NCI-H748 treated with DMSO at 0.1 percent for 48 hours (cell line): ENCODE data around the gene APCDD1L.
"Not testable (repeated sequence)": the region's sequence is repeated elsewhere in the genome, so short reads cannot be mapped to it uniquely, and the experiment has no call there.

ENCODE experiments used
- DNase-seq: peaks from one replicate; lab custom pipeline; 2025; lab: John Stamatoyannopoulos, UW

Gene APCDD1L

DNA sequence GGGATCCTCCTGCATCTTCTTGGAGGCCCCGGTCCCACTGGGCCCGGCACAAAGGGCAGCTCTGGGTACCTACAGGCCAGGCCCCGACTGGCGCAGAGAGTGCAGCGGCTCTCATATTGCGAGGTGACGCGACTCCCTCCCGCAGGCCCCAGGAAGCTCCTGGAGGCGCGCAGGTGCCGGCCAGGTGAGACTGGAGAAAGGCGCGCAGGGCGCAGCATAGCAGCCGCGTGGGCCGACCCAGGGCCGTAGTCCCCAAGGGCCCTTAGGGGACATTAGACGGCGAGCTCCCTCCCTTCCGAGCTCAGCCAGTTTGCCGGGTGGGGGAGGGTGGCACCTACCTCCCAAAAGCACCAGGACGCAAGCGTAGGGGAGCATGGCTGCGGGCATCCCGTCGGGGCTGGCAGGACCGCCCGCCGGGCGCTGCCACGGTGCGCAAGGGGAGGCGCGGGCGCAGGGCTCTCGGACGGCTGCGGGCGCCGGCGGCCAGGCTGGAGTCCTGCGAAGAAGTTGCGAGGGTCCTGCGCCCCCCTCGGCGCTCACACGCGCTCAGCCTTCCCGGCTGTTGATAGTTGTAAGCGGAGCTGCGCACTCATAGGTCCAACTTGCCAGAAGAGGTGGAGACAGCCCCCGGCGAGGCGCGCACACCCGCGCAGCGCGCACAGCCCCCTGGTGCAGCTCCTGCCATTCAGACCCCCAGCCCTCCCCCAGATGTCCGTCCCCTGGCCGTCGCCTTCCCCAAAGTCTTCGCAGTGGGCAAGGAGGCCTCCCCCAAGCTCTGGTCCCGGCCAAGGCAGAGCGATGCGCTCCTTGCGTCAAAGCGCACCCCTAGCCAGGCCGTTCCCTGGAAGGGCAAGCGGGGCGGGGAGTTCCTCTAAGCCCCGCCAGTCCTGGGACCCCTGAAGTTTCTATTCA, 622 bp downstream of the APCDD1L start:
- no peak for DNase-seq

DNA sequence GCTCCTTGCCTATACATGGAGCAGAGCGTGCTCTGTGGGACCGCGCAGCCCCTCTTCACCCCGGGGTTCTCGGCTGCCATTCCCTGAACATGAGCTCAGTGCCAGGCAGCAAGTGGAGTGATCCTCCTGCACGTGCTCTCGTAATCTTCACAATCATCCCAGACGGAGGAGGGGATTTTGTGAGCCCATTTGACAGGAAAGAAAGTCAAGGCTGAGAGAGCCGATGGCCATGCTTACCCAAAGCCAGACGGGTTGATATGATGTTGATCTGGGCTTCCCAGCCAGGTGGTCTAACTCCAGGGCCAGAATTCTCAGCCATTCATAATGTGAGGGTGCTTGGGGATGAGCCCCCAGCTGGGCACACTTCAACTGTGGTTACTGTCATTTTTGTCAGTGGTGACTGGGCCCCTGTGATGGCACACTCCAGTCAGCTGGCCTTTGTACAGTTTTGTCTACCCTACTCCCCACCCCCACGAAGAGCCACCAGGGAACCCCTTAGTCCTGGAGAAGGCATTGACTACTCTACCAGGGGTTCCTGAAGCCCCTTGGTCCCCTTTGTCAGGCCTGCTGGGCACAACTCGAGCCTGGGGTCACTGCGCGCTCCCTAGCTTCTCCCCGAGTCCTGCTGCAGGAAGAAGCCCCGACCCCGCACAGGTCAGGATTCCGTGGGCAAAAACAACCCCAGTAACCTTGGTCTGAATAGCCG, 1.5 kb downstream of the APCDD1L start:
- no peak for DNase-seq

DNA sequence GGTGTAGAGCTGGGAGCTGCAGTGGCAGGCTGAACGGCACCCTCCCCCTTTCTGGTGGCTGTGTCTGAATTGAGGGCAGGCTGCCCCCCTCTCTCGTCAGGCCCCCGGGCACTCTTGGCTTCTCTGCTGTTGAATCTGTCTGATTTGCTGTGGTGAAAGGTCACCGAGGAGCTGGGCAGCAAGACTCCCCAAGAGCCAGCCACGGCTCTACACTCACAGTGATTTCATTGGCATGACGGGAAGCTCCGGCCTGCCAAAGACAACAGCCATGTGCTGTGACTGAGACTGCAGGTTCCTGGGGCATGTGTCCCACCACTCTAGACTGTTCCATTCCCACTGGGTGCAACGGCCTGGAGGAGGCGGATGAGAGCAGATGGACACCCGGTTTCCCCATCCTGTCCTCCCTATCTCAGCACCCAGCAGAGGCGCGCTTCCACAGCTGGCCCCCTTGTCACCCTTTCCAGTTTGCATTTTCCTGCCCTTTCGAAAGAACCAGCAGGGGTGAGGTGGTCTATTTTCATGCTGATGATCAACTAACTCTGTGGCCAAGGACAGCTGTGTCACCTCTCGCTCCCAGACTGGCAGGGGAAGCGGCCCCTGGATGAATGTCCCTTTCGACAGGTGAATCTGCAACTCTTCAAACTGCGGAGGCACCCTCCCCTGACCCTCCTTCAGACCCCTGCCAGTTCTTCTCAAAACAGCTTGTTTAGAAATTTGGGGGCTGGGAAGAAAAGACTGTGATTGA, 2.2 kb downstream of the APCDD1L start:
- no peak for DNase-seq

DNA sequence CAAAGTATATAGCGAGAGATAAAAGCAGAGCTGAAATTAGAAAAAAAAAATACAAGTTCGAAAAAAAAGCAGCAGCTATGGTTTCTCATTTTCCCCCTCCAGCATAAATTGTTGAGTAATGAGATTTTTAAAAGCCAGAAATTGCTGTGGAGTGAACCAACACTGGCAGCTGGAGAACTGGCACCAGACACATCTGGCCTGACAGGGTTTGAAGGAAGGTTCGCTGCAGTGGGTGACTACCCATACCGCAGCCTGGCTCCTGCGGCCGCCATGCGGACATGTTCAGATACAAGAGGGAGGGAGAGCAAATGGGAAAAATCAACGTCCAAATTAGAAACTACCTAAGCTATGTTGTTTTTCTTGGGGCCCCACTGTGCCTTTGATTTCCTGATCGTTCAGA, 3.3 kb downstream of the APCDD1L start:
- DNase-seq: no peak

DNA sequence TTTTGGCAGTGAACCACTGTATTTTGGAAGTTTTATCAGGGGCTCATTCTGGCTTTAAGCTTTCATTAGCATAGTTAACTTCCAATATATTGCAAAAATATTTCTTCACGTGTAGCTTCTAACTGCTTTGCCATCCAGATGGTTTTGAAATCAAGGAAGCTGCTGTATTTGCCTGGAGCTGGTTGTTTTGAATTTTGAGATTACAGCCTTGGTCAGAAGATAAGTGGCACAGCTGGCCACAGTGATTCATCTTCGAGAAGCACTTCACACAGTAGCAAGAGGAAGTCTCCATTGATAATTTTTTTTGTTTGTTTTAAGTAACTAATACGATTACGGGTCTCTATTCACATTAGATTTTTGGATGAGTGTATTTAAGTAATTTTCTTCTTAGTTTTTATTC, 3.8 kb downstream of the APCDD1L start:
- no peak for DNase-seq

DNA sequence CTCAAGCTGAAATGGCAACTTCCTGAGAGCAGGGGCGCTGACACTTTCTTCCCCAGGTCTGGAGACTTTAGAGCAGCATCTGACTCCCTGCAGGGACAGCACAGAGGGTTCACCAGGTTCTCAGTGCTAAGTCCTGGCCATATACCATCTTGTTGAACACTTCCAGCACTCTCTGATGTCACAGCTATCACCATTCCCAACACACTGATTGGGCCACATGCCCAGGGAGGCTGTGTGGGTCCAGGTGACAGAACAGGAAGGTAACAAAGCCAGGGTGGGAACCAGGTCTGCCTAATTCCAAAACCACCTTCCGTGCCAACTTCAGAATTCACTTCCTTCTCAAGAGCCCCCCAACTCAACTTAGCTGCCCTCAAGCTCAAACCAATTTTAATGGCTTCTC, 4.3 kb downstream of the APCDD1L start:
- no peak for DNase-seq

DNA sequence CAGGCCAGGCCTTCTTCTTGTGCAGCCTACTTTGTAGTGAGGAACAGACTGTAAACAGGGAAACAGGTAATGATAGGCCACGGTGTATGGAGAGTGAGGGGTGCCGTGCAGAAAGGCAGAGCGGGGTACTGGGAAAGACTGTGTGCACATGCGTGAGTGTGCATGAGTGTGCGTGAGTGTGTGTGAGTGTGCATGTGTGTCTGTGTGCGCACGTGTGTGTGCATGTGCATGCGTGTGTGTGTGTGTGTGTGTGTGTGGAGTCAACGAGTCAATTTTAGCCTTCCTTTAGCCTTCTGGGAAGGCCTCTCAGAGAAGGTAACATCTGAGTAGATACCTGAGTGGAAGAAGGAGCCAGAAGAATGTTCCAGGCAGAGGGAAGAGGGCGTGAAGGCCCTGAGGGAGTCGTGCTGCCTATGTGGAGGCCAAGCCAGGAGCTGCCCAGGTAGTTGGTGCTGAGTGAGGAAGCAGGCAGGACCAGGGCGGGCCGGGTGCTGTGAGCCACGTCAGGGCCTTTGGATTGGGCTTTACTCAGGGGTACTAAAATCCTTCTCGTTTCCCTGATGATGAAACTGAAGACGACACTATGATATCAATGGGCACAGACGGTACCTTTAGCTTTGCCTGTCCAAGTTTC, 6.3 kb downstream of the APCDD1L start:
- no peak for DNase-seq

DNA sequence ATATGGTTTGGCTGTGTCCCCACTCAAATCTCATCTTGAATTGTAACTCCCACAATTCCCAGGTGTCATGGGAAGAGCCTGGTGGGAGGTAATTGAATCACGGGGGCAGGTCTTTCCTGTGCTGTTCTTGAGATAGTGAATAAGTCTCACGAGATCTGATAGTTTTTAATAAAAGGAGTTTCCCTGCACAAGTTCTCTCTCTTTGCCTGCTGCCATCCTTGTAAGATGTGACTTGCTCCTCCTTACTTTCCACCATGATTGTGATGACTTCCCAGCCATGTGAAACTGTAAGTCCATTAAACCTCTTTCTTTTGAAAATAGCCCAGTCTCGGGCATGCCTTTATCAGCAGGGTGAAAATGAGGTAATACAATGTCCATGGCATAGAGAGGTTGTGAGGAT, 8.2 kb downstream of the APCDD1L start:
- DNase-seq: not testable (repeated sequence)

DNA sequence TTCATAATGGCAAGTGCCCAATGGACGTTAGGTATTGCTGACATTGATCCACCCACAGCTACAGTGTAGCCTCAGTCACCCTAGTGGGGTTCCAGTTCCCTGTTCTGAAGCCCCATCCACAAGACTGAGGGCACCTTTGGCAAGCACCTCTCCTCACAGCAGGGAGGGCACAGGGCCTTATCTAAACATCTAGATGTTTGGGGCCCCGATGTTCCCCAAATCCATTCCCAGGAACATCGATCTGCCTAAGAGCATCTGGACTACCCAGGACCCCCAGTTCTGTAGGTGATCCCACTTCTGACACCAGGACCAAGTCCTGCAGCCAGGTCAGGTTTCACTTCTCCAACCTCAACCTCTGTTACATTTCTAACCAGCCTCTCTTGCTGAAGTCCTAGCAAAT, 10.6 kb downstream of the APCDD1L start:
- no peak for DNase-seq

DNA sequence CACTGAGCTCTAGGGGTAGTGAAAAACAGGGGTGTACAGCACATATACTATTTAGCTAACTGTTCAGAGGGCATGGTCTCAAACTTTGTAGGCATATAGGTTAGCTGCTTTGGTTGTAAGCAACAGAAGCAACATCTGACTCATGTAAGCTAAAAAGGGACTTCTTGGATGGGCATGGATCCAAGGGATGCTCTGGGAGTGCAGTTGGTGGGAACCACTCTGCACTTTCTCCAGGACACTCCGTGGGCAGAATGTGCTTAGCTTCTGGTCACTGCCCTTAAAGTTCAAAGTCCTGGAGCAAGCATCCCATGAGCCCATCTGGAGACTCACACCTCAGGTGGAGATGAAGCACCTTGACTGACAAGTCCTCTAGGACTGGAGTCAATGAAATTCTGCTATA, 11.5 kb downstream of the APCDD1L start:
- DNase-seq: no peak

DNA sequence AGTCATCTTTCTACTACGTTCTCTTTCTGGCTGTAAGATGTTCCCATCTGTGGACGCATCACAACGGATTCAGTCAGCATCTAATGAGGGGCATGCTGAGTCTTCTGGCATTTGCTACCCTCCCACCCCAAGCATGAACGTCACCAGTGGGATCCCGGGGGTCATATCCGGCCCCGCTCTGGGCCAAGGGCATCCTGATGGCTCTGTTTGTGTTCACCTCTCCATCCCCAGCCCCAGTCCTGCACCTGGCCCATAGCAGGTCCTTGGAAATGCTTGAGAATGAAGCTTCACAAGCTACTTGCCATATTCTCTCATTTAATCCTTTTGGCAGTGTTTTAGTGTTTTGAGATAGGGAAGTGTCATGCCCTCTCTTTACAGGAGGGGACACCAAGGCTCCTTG, 14.9 kb downstream of the APCDD1L start:
- no peak for DNase-seq

DNA sequence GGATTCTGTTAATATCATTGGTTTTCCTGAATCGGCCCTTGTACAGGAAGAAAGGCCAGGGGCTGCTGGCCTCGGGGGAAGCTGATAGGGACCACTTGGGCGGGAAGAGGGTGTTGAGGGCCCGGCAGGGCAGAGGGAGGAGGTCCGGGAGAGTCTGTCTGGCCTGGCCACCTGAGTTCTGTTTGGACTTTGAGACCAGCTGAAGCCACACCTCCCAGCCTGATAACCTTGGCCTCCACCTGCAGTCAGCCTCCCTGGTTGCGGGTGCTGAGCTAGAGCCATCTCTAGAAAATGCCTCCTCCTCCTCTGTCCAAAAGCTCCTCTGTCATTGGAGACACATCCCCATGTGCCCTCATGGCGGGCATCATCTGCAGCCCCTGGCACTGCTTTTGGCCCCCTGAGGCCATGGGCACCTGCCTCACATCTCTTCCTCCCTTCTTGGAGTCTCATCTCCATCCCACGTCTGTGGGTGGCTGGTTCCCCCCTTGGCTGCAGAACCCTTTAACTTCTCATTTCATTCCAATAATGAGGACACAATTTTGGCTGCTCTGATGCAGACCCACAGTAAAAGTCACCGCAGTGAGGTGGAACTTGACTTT, 16.6 kb downstream of the APCDD1L start:
- DNase-seq: no peak

DNA sequence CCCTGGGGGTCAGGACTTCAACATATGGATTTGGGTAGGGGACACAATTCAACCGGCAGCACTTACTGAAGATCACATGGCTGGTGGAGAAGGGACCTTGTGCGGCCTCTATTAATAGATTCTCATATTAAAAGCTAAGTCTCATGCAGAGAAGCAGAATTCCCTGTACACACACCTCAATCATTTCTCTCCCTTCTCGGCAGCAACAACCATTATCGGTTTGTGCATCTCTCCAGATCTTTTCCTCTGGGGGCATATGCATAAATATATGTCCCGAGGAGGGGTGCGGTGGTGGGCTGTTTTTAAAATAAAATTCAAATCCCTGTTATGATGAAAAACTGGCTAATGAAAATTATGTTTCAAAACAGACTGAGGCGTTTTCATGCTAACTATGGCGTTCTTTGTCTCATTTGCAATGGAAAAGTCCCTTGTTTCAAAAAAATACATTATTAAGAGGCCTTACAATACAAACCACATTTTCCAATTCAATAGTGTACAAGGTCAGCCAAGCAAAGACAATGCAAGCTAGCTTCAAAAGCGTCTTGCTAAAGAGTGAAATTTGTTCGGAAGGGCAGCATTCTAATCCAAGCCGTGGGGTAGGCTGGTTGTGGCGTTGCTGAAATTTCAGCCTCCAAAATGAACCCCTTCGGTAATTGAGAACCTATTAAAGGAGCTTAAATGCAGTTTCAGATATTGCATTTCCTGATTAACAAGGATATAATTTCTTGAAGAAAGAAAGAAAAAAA, 17.3 kb downstream of the APCDD1L start:
- no peak for DNase-seq

DNA sequence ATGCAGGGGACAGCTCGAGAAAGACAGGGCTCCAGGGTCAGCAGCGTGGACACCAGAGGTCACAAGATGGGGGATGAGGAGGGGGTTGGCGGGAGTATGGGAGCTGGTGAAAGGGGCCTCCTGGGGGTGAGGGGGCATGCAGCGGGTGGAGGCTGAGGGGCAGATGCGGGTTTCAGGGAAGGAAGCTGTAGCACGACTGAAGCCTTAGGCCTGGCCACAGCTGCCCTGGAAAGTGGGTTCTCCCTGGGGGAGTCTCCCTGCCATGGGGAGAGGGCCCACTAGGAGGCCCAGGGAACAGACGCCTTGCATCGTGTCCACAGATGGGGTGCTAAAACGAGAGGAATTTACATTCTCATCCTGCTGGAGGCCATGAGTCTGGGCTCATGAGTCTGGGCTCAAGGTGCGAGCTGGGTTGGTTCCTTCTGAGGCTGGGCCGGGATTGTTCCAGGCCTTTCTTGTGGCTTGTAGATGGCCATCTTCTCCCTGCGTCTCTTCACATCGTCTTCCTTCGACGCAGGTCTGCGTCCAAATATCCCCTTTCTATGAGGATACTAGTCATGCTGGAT, 18.0 kb downstream of the APCDD1L start:
- DNase-seq: no peak

DNA sequence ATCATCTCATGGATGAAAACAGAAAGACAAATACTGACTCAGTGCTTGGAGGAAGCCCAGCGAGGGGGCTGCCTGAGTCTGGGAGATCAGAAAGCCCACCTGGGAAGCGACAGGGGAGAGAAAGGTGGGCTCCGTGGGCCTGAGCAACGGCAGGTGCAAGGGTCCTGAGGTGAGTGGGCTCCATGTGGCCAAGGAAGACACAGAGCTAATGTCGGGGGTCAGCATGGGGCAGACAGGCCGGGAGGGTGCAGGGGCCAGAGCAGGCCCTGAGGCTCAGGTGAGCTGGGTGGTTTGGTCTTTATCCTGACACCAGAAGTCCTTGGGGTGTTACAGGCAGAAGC, 18.8 kb downstream of the APCDD1L start:
- DNase-seq: no peak

DNA sequence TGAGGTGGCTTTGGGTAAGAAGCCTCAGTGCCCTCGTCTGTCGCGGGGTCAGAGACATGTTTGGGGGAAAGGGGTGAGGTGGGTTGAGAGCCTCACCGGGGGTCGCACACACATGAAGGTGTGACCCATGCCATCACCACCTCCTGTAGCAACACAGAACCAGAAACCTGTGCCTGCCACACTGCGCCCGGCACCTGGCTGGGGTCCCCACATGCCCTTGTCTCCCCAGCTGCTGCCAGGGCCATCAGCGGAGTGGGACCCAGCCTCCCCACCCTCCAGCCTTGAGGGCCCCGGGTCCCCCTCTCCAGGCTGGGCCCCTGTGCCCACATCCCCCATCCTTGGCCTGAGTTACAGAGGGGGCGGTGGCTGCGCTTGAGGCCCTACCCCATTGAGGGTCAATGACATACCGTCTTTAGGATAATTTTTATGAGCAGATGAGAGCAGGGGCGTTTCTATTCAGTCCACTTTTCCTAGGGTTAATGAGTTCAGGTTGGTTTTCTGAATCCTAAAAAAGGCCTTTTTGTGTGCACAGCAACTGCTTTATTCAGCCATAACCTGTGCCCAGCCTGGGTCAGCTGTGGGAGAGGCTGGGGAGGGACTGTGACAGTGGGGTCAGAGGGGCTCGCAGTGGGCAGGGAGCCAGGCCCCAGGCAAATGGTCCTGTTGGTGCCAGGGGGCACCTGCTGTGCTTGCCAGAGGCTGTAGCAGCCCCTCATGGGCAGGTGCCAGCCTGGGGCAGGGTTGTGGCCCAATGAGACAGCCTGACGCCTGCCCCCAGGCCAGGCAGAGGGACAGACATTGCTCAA, 19.4 kb downstream of the APCDD1L start:
- no peak for DNase-seq

DNA sequence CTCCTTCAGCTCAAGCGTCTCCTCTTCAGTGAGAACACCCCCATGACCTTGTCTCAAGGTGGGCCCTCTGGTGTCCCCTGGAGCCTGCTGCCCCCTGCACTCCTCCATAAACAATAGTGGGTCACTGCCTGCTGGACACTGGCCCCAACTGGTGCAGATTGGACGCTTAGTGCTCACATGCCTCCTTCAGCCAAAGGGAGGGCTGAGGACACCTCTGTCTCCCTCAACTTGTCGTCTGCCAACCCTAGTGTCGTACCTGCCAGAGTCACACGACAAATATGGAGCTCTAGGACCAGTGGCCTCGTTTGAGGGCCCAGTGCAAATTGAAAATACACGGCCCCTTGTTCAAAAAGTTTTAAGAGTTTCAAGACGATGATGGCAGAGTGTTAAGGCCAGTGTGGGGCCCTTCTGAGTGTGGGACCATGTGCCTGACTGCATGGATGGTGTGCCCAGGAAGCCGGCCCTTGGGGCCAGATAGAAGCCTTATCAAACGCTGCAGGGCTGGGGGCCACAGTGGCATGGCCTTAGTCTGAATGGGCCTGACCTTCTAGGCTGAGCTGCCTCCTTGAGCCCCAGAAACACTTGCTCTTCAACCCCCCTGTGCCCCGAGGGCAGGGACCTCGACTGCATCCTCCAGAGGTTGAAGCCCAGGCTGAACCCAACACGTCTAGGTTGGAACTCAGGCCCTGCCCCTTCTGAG, 20.1 kb downstream of the APCDD1L start:
- no peak for DNase-seq

DNA sequence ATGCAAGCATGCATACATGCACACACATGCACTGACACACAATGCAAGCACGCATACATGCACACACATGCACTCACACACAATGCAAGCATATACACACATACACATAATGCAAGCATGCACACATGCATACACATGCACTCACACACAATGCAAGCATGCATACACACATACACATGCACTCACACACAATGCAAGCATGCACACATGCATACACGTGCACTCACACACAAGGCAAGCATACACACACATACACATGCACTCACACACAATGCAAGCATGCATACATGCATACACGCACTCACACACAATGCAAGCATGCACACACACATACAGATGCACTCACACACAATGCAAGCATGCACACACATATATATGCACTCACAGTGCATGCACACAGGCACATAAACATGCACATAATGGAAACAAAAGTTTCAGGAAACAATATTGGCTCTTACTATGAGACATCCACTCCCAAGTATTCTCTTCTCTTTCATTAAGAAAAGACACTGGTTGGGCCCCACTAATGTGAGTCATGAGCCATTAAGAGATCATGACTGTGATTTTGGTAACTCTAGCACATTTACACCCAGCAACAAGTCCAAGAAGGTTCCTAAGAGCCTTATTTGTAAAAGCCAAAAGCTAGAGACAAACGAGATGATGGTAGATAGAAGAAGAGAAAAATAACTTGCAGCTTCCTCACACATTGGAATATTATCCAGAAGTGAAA, 22.2 kb downstream of the APCDD1L start:
- no peak for DNase-seq
